Measurements from ENCODE around the gene NECAB3. TPM values are rescaled to one million over a fixed set of nuclear protein-coding genes. Genes with fewer than 3 reads are reported as not detected.

Gene NECAB3
- total RNA-seq, 3 donors from 2014 or later (not counting 1 experiment from before 2014, with no cell fraction given): 9.7 to 18.1 (median 13.4) TPM

GRCh38 chr20:33689493-33689892 is 15.3 kb upstream of the NECAB3 start:
- Mint-ChIP-seq H3K36me3 (no peaks in the 10 kb centered on the region), H3K27me3 (ENCODE audit: low read depth in 2 of 2) (no peaks in the 10 kb centered on the region), H3K9me3 (no peaks in the 10 kb centered on the region), H3K4me1 (peaks cover 19 to 24% of the 10 kb centered on the region in 2 donors), H3K27ac (peak overlapping the region; percentile 74 to 85), H3K4me3 (no peak overlapping the region)
- Histone ChIP-seq H3K4me3 (ENCODE audit: low read length) (no peak overlapping the region), H3K27ac (ENCODE audit: low read length) (no peak overlapping the region), H3K9me3 (ENCODE audit: control insufficient read depth, insufficient read depth, low read length) (no peaks in the 10 kb centered on the region), H3K27me3 (ENCODE audit: control insufficient read depth, insufficient read depth, low read length) (no peaks in the 10 kb centered on the region), H3K36me3 (ENCODE audit: control insufficient read depth, insufficient read depth, low read length) (no peaks in the 10 kb centered on the region), H3K4me1 (ENCODE audit: control insufficient read depth, insufficient read depth, low read length) (peaks cover 39% of the 10 kb centered on the region)
- no peak for ATAC-seq
- intact Hi-C loops (cut with micrococcal nuclease): no loop called here
- TF ChIP-seq CTCF (IDR thresholded peaks at IDR 0.05): no peak
- WGBS (ENCODE audit: insufficient coverage): no CpG with 5 or more reads among the region's 1 CpG
- DNase-seq: no peak

- Mint-ChIP-seq H3K9me3 (no peaks in the 10 kb centered on the region), H3K27me3 (ENCODE audit: low read depth in 2 of 2) (no peaks in the 10 kb centered on the region), H3K27ac (peak overlapping the region in 1 of 2 donors; percentile 85), H3K36me3 (no peaks in the 10 kb centered on the region), H3K4me1 (peaks cover 19 to 24% of the 10 kb centered on the region in 2 donors), H3K4me3 (peak overlapping the region; percentile 9)
- intact Hi-C loops (cut with micrococcal nuclease): no loop called here
- no peaks in the 10 kb centered on the region for H3K27me3 ChIP-seq (ENCODE audit: control insufficient read depth, insufficient read depth, low read length)
- no peak for ATAC-seq
- no peaks in the 10 kb centered on the region for H3K9me3 ChIP-seq (ENCODE audit: control insufficient read depth, insufficient read depth, low read length)
- no peak for DNase-seq
- peaks cover 39% of the 10 kb centered on the region for H3K4me1 ChIP-seq (ENCODE audit: control insufficient read depth, insufficient read depth, low read length)
- WGBS (ENCODE audit: insufficient coverage): 100% methylated on average over 3 of the region's 3 CpGs
- H3K4me3 ChIP-seq (ENCODE audit: low read length): no peak overlapping the region
- H3K27ac ChIP-seq (ENCODE audit: low read length): no peak overlapping the region
- TF ChIP-seq CTCF (IDR thresholded peaks at IDR 0.05): no peak
- H3K36me3 ChIP-seq (ENCODE audit: control insufficient read depth, insufficient read depth, low read length): no peaks in the 10 kb centered on the region
Measured at GRCh38 chr20:33688938-33689424, 14.8 kb upstream of the NECAB3 start.

- peaks cover 19 to 24% of the 10 kb centered on the region in 2 donors for H3K4me1 Mint-ChIP-seq
- peak overlapping the region; percentile 21 to 85 for H3K27ac Mint-ChIP-seq
- H3K9me3 ChIP-seq (ENCODE audit: control insufficient read depth, insufficient read depth, low read length): no peaks in the 10 kb centered on the region
- H3K27me3 Mint-ChIP-seq (ENCODE audit: low read depth in 2 of 2): no peaks in the 10 kb centered on the region
- intact Hi-C loops (cut with micrococcal nuclease): loop anchor here (2.0 kb wide), 1 partner anchor 21 kb away; the partner anchor contains the start of gene ACTL10
- H3K4me3 ChIP-seq (ENCODE audit: low read length): no peak overlapping the region
- ATAC-seq (no peak), DNase-seq (no peak)
- no peaks in the 10 kb centered on the region for H3K9me3 Mint-ChIP-seq
- no peak overlapping the region for H3K27ac ChIP-seq (ENCODE audit: low read length)
- no peak for TF ChIP-seq CTCF (IDR thresholded peaks at IDR 0.05)
- no peak overlapping the region for H3K4me3 Mint-ChIP-seq
- H3K36me3 Mint-ChIP-seq: no peaks in the 10 kb centered on the region
- H3K4me1 ChIP-seq (ENCODE audit: control insufficient read depth, insufficient read depth, low read length): peaks cover 39% of the 10 kb centered on the region
- no peaks in the 10 kb centered on the region for H3K27me3 ChIP-seq (ENCODE audit: control insufficient read depth, insufficient read depth, low read length)
- H3K36me3 ChIP-seq (ENCODE audit: control insufficient read depth, insufficient read depth, low read length): no peaks in the 10 kb centered on the region
- WGBS (ENCODE audit: insufficient coverage): 93% methylated on average over 3 of the region's 3 CpGs
Measured at GRCh38 chr20:33687993-33688937, 14.0 kb upstream of the NECAB3 start.
